SK-N-SH (cell line): Measurements from ENCODE around the gene CERS6. TPM values are rescaled to one million over a fixed set of nuclear protein-coding genes. Genes with fewer than 3 reads are reported as not detected.

Experiments used
- CTCF ChIA-PET: fragments of 300-600, 350-600 bp; formaldehyde crosslinking; extraction: SDS; loops from one replicate; lab custom pipeline; 2021; lab: Yijun Ruan, JAX
- POLR2A ChIA-PET: fragments of 350-600 bp; sonication (Branson Sonifier 250); formaldehyde crosslinking; extraction: SDS; loops from one replicate; lab custom pipeline; 2020; ENCODE audit warnings: antibody characterized with exemption, inconsistent platforms; lab: Yijun Ruan, JAX
- DNase-seq: peaks from one replicate; pipeline ENCODE4 v3.0.0; 2012
- H2AFZ ChIP-seq: fragments of 200-600 bp; sonication (generic); 2 replicates; pipeline ENCODE4 v1.8.1; 2016; ENCODE audit warnings: antibody characterized with exemption, mild to moderate bottlenecking, low read depth
- H3F3A ChIP-seq: fragments of 200-600 bp; sonication (generic); replicated peaks from 2 replicates; pipeline ENCODE3; 2016; ENCODE audit warnings: antibody characterized with exemption, mild to moderate bottlenecking; ENCODE audit not compliant: insufficient read depth
- H3K27ac ChIP-seq, 2 experiments: fragments of 200-500 bp in 1 of 2; fragments of 200-600 bp in 1 of 2; sonication (Bioruptor generic) in 1 of 2; sonication (generic), shearing (Covaris generic) in 1 of 2; 2 replicates each; pipeline versions ENCODE4 v1.5.1 to v1.6.1; 2014 to 2016; ENCODE audit warnings: low read depth in 2 of 2, inconsistent platforms in 1 of 2, low read length in 1 of 2, mild to moderate bottlenecking in 1 of 2, mixed read lengths in 1 of 2
- H3K27me3 ChIP-seq: fragments of 200-600 bp; sonication (generic), shearing (Covaris generic); 2 replicates; pipeline ENCODE4 v1.6.1; 2016; ENCODE audit warnings: mixed run types; ENCODE audit not compliant: insufficient read depth
- H3K36me3 ChIP-seq, 2 experiments: fragments of 200-500 bp in 1 of 2; fragments of 200-600 bp in 1 of 2; sonication (Bioruptor generic) in 1 of 2; sonication (generic) in 1 of 2; replicated peaks in 1 of 2; 2 replicates each; pipeline versions ENCODE3 to v1.5.1; 2014 to 2016; ENCODE audit warnings: low read length in 1 of 2, mild to moderate bottlenecking in 1 of 2; ENCODE audit not compliant: insufficient read depth in 2 of 2, control insufficient read depth in 1 of 2
- H3K4me1 ChIP-seq, 2 experiments: fragments of 200-500 bp in 1 of 2; fragments of 200-600 bp in 1 of 2; sonication (Bioruptor generic) in 1 of 2; sonication (generic), shearing (Covaris generic) in 1 of 2; 2 replicates each; pipeline versions ENCODE4 v1.5.1 to v1.6.1; 2014 to 2016; ENCODE audit warnings: low read depth in 1 of 2, low read length in 1 of 2, mixed run types in 1 of 2; ENCODE audit not compliant: insufficient read depth in 2 of 2, control insufficient read depth in 1 of 2
- H3K4me2 ChIP-seq: fragments of 200-600 bp; sonication (generic), shearing (Covaris generic); 2 replicates; pipeline ENCODE4 v1.6.1; 2017; ENCODE audit warnings: mixed run types
- H3K4me3 ChIP-seq, 2 experiments: fragments of 200-500 bp in 1 of 2; fragments of 200-600 bp in 1 of 2; sonication (Bioruptor generic) in 1 of 2; sonication (generic), shearing (Covaris generic) in 1 of 2; 2 replicates each; pipeline versions ENCODE4 v1.5.1 to v1.8.1; 2014 to 2016; ENCODE audit warnings: low read depth in 2 of 2, inconsistent platforms in 1 of 2, low read length in 1 of 2, mild to moderate bottlenecking in 1 of 2, mixed read lengths in 1 of 2, moderate library complexity in 1 of 2
- H3K79me2 ChIP-seq: fragments of 200-600 bp; sonication (generic); 2 replicates; pipeline ENCODE4 v1.8.1; 2017; ENCODE audit warnings: mild to moderate bottlenecking; ENCODE audit not compliant: insufficient read depth
- H3K9ac ChIP-seq: fragments of 200-600 bp; sonication (generic); 2 replicates; pipeline ENCODE4 v1.6.1; 2017; ENCODE audit warnings: mixed run types
- H3K9me2 ChIP-seq: fragments of 200-600 bp; sonication (generic); 2 replicates; pipeline ENCODE4 v1.6.1; 2017; ENCODE audit warnings: mixed run types
- H3K9me3 ChIP-seq: fragments of 200-600 bp; sonication (generic); 2 replicates; pipeline ENCODE4 v1.6.1; 2017; ENCODE audit warnings: mixed run types, mild to moderate bottlenecking, moderate library complexity
- H4K20me1 ChIP-seq: fragments of 200-600 bp; sonication (generic); 2 replicates; pipeline ENCODE4 v1.6.1; 2017; ENCODE audit warnings: mild to moderate bottlenecking, mixed run types; ENCODE audit not compliant: insufficient read depth
- CTCF ChIP-seq: fragments of 200-600 bp; sonication (generic); IDR thresholded peaks from 2 replicates; pipeline ENCODE4 v1.6.1; 2017; ENCODE audit warnings: antibody characterized with exemption, mild to moderate bottlenecking, moderate library complexity
- EP300 ChIP-seq, 2 experiments: IDR thresholded peaks; 2 replicates each; pipeline versions ENCODE4 v1.4.0 to v1.6.1; 2012; ENCODE audit warnings: borderline replicate concordance in 1 of 2, low read depth in 1 of 2, low read length in 1 of 2
- EZH2phosphoT487 ChIP-seq: fragments of 200-600 bp; sonication (generic); IDR thresholded peaks from 2 replicates; pipeline ENCODE4 v1.6.1; 2017; ENCODE audit warnings: low read depth, mixed run types, mild to moderate bottlenecking, antibody characterized with exemption, moderate library complexity, borderline replicate concordance
- FOXJ3 ChIP-seq: sonication (generic); formaldehyde crosslinking; IDR thresholded peaks from 2 replicates; pipeline ENCODE4 v1.5.1; 2020; ENCODE audit warnings: mild to moderate bottlenecking, missing genetic modification reagents
- FOXM1 ChIP-seq: IDR thresholded peaks from 2 replicates; pipeline ENCODE4 v1.4.0; 2012; ENCODE audit warnings: low read depth, mild to moderate bottlenecking
- JUND ChIP-seq: IDR thresholded peaks from 2 replicates; pipeline ENCODE4 v1.4.0; 2012
- MEF2A ChIP-seq: IDR thresholded peaks from 2 replicates; pipeline ENCODE4 v1.4.0; 2012; ENCODE audit warnings: low read depth, borderline replicate concordance
- NFIC ChIP-seq: IDR thresholded peaks from 2 replicates; pipeline ENCODE4 v1.4.0; 2012; ENCODE audit warnings: borderline replicate concordance
- POLR2AphosphoS5 ChIP-seq: IDR thresholded peaks from 2 replicates; pipeline ENCODE4 v1.6.1; 2012; ENCODE audit warnings: low read depth, low read length
- RAD21 ChIP-seq: IDR thresholded peaks from 2 replicates; pipeline ENCODE4 v1.6.1; 2012; ENCODE audit warnings: mild to moderate bottlenecking, low read length
- RCOR1 ChIP-seq: fragments of 150-350 bp; IDR thresholded peaks from 2 replicates; pipeline ENCODE4 v1.6.1; 2017; ENCODE audit warnings: antibody characterized with exemption, low read length
- RFX5 ChIP-seq: IDR thresholded peaks from 2 replicates; pipeline ENCODE4 v1.6.1; 2012; ENCODE audit warnings: mild to moderate bottlenecking, improper control_type of control experiment, low read length
- TEAD4 ChIP-seq: IDR thresholded peaks from 2 replicates; pipeline ENCODE4 v1.4.0; 2012; ENCODE audit warnings: mild to moderate bottlenecking, borderline replicate concordance; ENCODE audit not compliant: insufficient read depth
- USF1 ChIP-seq: IDR thresholded peaks from 2 replicates; pipeline ENCODE4 v1.4.0; 2012; ENCODE audit warnings: low read depth, borderline replicate concordance
- WGBS: methylation state at CpG from one replicate; pipeline ENCODE4 v1.1.6; 2017; ENCODE audit warnings: low lambda C conversion rate; 5-methylcytosine and 5-hydroxymethylcytosine counted together
- polyA plus RNA-seq, 3 experiments: library from polyadenylated mRNA; depleted of rRNA; stranded (reverse); fragments of >200 nt; gene quantifications; 2 replicates each; pipeline ENCODE4 v1.2.3, GENCODE V29; 2012
- TF ChIP-seq, protein P1 (sequence below): fragments of 150-350 bp; IDR thresholded peaks from 2 replicates; pipeline ENCODE4 v1.6.1; 2017; ENCODE audit warnings: antibody characterized with exemption, low read length, low read depth, borderline replicate concordance

Gene CERS6
- polyA plus RNA-seq, 1 of the 3 experiments (the other 2 are of a cell fraction) = 1.8 TPM

- Histone ChIP-seq H3K9me3 (no peaks in the 10 kb centered on the region), H3K9me2 (no peaks in the 10 kb centered on the region), H3K36me3 (peaks cover 0 to 3% of the 10 kb centered on the region in 2 experiments), H4K20me1 (no peaks in the 10 kb centered on the region), H3K79me2 (no peaks in the 10 kb centered on the region), H3K9ac (no peak overlapping the region), H3K27ac (no peak overlapping the region), H2AFZ (no peak overlapping the region), H3F3A (peaks cover 4% of the 10 kb centered on the region), H3K4me3 (no peak overlapping the region), H3K4me1 (peaks cover 0 to 8% of the 10 kb centered on the region in 2 experiments; a peak in 2 of 4 replicates), H3K27me3 (no peaks in the 10 kb centered on the region), H3K4me2 (no peak overlapping the region)
- POLR2A ChIA-PET = no interaction called here
- DNase-seq = no peak
- WGBS = 75% methylated on average over 1 of the region's 1 CpG
- CTCF ChIA-PET = interaction anchor here (1.4 to 2.3 kb wide), 3 partner anchors 66 to 344 kb away, joined by 3 to 13 read pairs (median 6); no protein-coding TSS in a partner anchor
- TF ChIP-seq EZH2phosphoT487 = no peak
- TF ChIP-seq EP300 (IDR thresholded peaks at IDR 0.05; ENCODE audit: borderline replicate concordance in 1 of 2, low read depth in 1 of 2, low read length in 1 of 2) = no peak
- TF ChIP-seq TEAD4 = no peak
- TF ChIP-seq, protein P1, sequence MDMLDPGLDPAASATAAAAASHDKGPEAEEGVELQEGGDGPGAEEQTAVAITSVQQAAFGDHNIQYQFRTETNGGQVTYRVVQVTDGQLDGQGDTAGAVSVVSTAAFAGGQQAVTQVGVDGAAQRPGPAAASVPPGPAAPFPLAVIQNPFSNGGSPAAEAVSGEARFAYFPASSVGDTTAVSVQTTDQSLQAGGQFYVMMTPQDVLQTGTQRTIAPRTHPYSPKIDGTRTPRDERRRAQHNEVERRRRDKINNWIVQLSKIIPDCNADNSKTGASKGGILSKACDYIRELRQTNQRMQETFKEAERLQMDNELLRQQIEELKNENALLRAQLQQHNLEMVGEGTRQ = no peak
- no peak for TF ChIP-seq USF1
- no peak for TF ChIP-seq RCOR1
- TF ChIP-seq CTCF = no peak
- no peak for TF ChIP-seq NFIC
- no peak for TF ChIP-seq JUND
- no peak for TF ChIP-seq RFX5
- no peak for TF ChIP-seq POLR2AphosphoS5
- TF ChIP-seq FOXM1 = no peak
- TF ChIP-seq RAD21 = no peak
- TF ChIP-seq, all 33 proteins: peak for 0
These were observed 235.1 kb downstream of the CERS6 start for GRCh38 chr2:168691221-168691620.

GRCh38 chr2:168692132-168692744 is 236.2 kb downstream of the CERS6 start:
- no peaks in the 10 kb centered on the region for H3K79me2 ChIP-seq
- no peaks in the 10 kb centered on the region for H4K20me1 ChIP-seq
- no peak overlapping the region for H3K27ac ChIP-seq
- no peaks in the 10 kb centered on the region for H3K27me3 ChIP-seq
- no peaks in the 10 kb centered on the region for H3K9me3 ChIP-seq
- no peak overlapping the region for H3K4me3 ChIP-seq
- no peak for DNase-seq
- H2AFZ ChIP-seq = no peak overlapping the region
- ChIA-PET POLR2A (no interaction called here), CTCF (interaction anchor here (1.2 to 1.7 kb wide), 4 partner anchors 56 to 346 kb away, joined by 3 to 7 read pairs (median 6); no protein-coding TSS in a partner anchor)
- no peak overlapping the region for H3K9ac ChIP-seq
- H3K4me1 ChIP-seq = peaks cover 0 to 5% of the 10 kb centered on the region in 2 experiments; a peak in 1 of 4 replicates
- no peak overlapping the region for H3K4me2 ChIP-seq
- WGBS = 87% methylated on average over 4 of the region's 4 CpGs
- H3F3A ChIP-seq = no peaks in the 10 kb centered on the region
- H3K9me2 ChIP-seq = no peaks in the 10 kb centered on the region
- no peak for TF ChIP-seq POLR2AphosphoS5
- TF ChIP-seq EZH2phosphoT487 = no peak
- no peak for TF ChIP-seq RCOR1
- TF ChIP-seq FOXJ3 (CRISPR knock-in tag) = no peak
- TF ChIP-seq EP300 (IDR thresholded peaks at IDR 0.05; ENCODE audit: borderline replicate concordance in 1 of 2, low read depth in 1 of 2, low read length in 1 of 2) = no peak
- no peak for TF ChIP-seq MEF2A
- TF ChIP-seq JUND = no peak
- H3K36me3 ChIP-seq = peaks cover 0 to 3% of the 10 kb centered on the region in 2 experiments
